ENCODE data around the gene PCNA. TPM values are rescaled to one million over a fixed set of nuclear protein-coding genes. Genes with fewer than 3 reads are reported as not detected.
A peak's percentile ranks its signal among the peaks of the same experiment; 100 is the strongest.

PCNA gene
- polyA plus RNA-seq, 1 donor: 95.3 TPM

DNA sequence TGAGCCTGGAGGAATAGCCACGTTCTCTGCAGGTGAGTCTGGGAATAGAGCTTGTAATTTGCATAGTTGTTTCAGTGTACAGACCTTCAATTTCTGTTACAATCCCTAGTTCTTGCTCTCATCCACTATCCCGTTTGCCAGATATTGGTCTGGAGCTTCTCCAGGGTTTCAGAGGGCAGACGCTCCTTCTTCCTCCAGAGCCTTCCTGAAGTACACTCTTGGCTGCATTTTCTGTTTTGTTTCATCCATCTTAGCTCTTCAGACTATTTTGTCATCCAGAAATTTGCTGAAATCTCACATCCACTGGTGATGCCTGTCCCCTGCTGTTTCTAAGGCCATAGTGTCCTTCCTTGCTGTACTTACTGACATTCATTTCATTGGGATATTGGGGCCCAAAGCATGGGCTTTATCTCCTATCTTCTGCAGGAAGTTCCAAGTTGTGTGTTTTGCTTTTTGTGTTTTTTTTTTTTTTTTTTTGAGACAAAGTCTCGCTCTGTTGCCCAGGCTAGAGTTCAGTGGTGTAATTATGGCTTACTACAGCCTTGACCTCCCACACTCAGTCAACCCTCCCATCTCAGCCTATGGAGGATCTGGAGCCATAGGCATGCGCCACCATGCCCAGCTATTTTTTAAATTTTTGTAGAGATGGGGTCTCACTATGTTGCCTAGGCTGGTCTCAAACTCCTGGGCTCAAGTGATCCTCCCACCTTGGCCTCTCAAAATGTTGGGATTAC lies 25.8 kb upstream of the PCNA start:
- no CpG with 5 or more reads among the region's 5 CpGs for WGBS (ENCODE audit: insufficient coverage, low lambda C conversion rate)

DNA sequence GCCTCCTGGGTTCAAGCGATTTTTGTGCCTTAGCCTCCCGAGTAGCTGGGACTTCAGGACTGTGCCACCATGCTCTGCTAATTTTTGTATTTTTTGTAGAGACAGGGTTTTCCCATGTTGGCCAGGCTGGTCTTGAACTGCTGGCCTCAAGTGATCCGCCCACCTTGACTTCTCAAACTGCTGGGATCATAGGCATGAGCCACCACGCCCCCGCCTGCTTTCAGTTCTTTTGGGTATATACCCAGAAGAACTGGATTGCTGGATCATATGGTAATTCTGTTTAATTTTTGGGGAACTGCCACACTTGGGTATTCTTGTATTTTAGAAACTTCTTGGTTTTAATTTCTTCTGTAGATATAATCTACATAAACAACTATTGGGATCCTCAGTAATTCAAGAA lies 24.1 kb upstream of the PCNA start:
- Histone ChIP-seq H3K9me3 (ENCODE audit: control insufficient read depth, low read depth, low read length) (no peaks in the 10 kb centered on the region), H3K36me3 (ENCODE audit: control insufficient read depth, insufficient read depth, low read length) (no peaks in the 10 kb centered on the region), H3K4me1 (ENCODE audit: control insufficient read depth, insufficient read depth, low read length) (peaks cover 12% of the 10 kb centered on the region), H3K27me3 (ENCODE audit: control insufficient read depth, insufficient read depth, low read length) (no peaks in the 10 kb centered on the region), H3K27ac (ENCODE audit: low read length) (no peak overlapping the region), H3K4me3 (ENCODE audit: low read length) (no peak overlapping the region)
- no peak for DNase-seq
- no CpG with 5 or more reads among the region's 5 CpGs for whole genome bisulfite sequencing (ENCODE audit: insufficient coverage, low lambda C conversion rate)

More for the DNA sequence above, 25.8 kb upstream of the PCNA start:
- Histone ChIP-seq H3K9me3 (ENCODE audit: control insufficient read depth, low read depth, low read length) (no peaks in the 10 kb centered on the region), H3K27me3 (ENCODE audit: control insufficient read depth, insufficient read depth, low read length) (no peaks in the 10 kb centered on the region), H3K36me3 (ENCODE audit: control insufficient read depth, insufficient read depth, low read length) (no peaks in the 10 kb centered on the region), H3K4me1 (ENCODE audit: control insufficient read depth, insufficient read depth, low read length) (peaks cover 23% of the 10 kb centered on the region), H3K27ac (ENCODE audit: low read length) (no peak overlapping the region), H3K4me3 (ENCODE audit: low read length) (no peak overlapping the region)
- no peak for DNase-seq

DNA sequence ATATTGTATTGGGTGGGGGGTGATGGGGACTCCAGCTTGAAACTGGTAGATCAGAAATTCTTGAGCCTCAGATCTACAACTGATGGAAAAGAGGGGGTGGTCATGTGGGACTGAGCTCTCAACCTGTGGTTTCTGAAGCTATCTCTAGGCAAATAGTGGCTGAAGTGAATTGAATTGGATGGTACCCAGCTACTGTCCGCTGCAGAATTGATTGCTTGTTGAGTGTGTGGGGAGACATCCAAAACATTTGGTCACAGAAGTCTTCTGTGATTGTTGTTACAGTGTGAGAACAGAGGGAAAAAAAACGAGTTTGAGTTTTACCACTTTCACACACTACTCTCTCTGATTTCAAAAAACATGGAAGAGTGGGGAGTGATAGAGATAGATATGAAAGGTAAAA lies 21.9 kb upstream of the PCNA start:
- Histone ChIP-seq H3K27me3 (ENCODE audit: control insufficient read depth, insufficient read depth, low read length) (no peaks in the 10 kb centered on the region), H3K9me3 (ENCODE audit: control insufficient read depth, low read depth, low read length) (no peaks in the 10 kb centered on the region), H3K36me3 (ENCODE audit: control insufficient read depth, insufficient read depth, low read length) (no peaks in the 10 kb centered on the region), H3K4me3 (ENCODE audit: low read length) (no peak overlapping the region), H3K27ac (ENCODE audit: low read length) (no peak overlapping the region), H3K4me1 (ENCODE audit: control insufficient read depth, insufficient read depth, low read length) (no peaks in the 10 kb centered on the region)
- no peak for DNase-seq
- WGBS (ENCODE audit: insufficient coverage, low lambda C conversion rate): 67% methylated on average over 1 of the region's 2 CpGs

DNA sequence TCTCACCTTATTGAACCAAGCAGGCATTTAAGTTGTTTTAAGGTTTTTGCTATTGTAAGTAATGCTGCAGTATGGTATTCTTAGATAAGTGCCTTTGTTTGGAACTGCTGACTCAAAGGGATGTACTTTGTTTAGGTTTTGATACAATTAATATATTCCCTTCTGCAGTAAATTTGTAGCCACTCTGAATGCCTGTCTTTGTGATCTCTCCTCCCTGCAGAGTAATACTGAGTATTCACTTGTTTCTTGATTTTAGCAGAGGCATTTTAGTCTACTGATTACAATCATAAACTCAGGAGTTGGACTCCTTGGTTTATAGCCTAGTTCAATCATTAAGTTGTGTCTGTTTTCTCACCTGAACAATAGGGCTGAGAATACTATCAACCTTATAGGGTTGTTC lies 20.4 kb upstream of the PCNA start:
- H3K4me3 ChIP-seq (ENCODE audit: low read length): no peak overlapping the region
- H3K4me1 ChIP-seq (ENCODE audit: control insufficient read depth, insufficient read depth, low read length): no peaks in the 10 kb centered on the region

DNA sequence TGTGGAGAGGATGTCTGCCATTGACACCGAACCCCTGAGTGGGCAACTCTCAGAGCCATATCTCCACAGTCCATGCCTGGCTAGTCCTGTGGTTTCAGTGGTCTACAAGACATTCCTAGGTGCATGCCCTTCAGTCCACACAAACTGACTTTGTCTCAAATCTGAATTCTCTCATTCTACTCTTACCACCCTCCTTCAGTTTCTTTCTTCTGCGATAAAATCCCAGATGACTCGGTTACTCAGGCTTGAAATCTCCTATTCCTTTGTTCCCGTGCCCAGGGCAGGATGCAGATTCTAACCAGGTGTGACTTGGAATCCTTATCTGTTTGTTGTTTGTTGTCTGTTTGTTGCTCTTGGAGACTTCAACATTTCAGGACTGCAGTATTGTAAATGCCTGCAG lies 16.3 kb upstream of the PCNA start:
- no peak overlapping the region for H3K4me3 ChIP-seq (ENCODE audit: low read length)
- H3K27ac ChIP-seq (ENCODE audit: low read length): no peak overlapping the region
- H3K27me3 ChIP-seq (ENCODE audit: control insufficient read depth, insufficient read depth, low read length): no peaks in the 10 kb centered on the region
- WGBS (ENCODE audit: insufficient coverage, low lambda C conversion rate): 29% methylated on average over 3 of the region's 4 CpGs
- no peaks in the 10 kb centered on the region for H3K9me3 ChIP-seq (ENCODE audit: control insufficient read depth, low read depth, low read length)
- DNase-seq: no peak
- H3K36me3 ChIP-seq (ENCODE audit: control insufficient read depth, insufficient read depth, low read length): peaks cover 2% of the 10 kb centered on the region
- H3K4me1 ChIP-seq (ENCODE audit: control insufficient read depth, insufficient read depth, low read length): no peaks in the 10 kb centered on the region

More for the DNA sequence above, 20.4 kb upstream of the PCNA start:
- Histone ChIP-seq H3K27me3 (ENCODE audit: control insufficient read depth, insufficient read depth, low read length) (no peaks in the 10 kb centered on the region), H3K36me3 (ENCODE audit: control insufficient read depth, insufficient read depth, low read length) (no peaks in the 10 kb centered on the region), H3K27ac (ENCODE audit: low read length) (no peak overlapping the region), H3K9me3 (ENCODE audit: control insufficient read depth, low read depth, low read length) (no peaks in the 10 kb centered on the region)
- no peak for DNase-seq

DNA sequence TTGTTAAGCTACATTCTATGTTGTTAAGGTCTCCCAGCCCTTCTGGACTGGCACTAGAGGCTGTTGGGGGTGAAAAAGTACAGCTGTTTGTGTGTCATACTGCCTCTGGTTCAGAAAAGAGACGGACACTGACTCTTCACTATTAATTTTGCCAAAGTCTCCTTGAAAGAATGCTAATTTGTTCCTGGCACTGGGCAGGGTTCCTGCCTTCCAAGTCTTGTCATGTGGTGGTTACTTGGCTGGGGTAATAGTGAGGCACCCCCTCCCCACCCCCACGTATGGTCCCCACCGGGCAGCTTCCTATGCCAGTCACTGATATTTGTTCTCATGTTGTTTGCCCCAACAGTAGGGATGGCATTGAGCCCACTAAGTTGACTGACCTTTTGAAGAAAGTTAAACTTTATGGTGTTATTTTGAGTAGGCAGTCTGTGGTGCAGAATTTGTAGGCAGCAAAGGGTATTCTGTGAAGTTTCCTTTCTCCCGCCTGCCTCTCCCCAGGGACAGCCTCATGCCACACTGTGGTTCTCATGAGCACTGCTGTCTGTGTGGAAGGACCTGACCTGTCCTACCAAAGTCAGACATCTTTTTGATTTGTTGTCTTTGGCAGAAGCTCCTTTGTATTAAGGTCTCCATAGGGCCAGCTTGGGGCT lies 15.7 kb upstream of the PCNA start:
- WGBS (ENCODE audit: insufficient coverage, low lambda C conversion rate): no CpG with 5 or more reads among the region's 4 CpGs
- no peak for DNase-seq
- H3K4me3 ChIP-seq (ENCODE audit: low read length): no peak overlapping the region
- H3K27me3 ChIP-seq (ENCODE audit: control insufficient read depth, insufficient read depth, low read length): no peaks in the 10 kb centered on the region
- H3K4me1 ChIP-seq (ENCODE audit: control insufficient read depth, insufficient read depth, low read length): no peaks in the 10 kb centered on the region
- peaks cover 2% of the 10 kb centered on the region for H3K36me3 ChIP-seq (ENCODE audit: control insufficient read depth, insufficient read depth, low read length)
- H3K9me3 ChIP-seq (ENCODE audit: control insufficient read depth, low read depth, low read length): no peaks in the 10 kb centered on the region
- H3K27ac ChIP-seq (ENCODE audit: low read length): no peak overlapping the region

DNA sequence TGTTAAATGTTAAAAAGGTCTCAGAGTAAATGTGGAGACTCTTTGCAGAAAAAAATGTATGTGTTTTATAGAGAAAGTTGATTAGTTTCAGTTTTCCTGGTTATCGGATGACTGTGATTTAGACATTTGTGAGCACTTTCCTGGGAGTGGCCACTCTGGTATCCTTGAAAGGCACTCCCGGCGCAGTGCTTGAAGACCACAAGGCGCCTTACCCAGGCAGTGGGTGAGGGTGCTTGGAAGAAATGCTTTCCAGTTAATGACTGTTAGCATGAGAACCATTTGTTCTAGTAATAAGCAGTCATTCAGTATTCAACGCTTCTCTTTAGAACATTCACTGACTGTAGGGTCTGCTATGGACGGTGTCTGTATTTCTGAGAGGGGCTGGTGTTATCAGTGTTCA lies 14.2 kb upstream of the PCNA start:
- no peak for DNase-seq
- WGBS (ENCODE audit: insufficient coverage, low lambda C conversion rate): no CpG with 5 or more reads among the region's 6 CpGs
- H3K9me3 ChIP-seq (ENCODE audit: control insufficient read depth, low read depth, low read length): no peaks in the 10 kb centered on the region
- no peaks in the 10 kb centered on the region for H3K4me1 ChIP-seq (ENCODE audit: control insufficient read depth, insufficient read depth, low read length)
- H3K27me3 ChIP-seq (ENCODE audit: control insufficient read depth, insufficient read depth, low read length): no peaks in the 10 kb centered on the region
- H3K27ac ChIP-seq (ENCODE audit: low read length): no peak overlapping the region
- peaks cover 2% of the 10 kb centered on the region for H3K36me3 ChIP-seq (ENCODE audit: control insufficient read depth, insufficient read depth, low read length)
- no peak overlapping the region for H3K4me3 ChIP-seq (ENCODE audit: low read length)

DNA sequence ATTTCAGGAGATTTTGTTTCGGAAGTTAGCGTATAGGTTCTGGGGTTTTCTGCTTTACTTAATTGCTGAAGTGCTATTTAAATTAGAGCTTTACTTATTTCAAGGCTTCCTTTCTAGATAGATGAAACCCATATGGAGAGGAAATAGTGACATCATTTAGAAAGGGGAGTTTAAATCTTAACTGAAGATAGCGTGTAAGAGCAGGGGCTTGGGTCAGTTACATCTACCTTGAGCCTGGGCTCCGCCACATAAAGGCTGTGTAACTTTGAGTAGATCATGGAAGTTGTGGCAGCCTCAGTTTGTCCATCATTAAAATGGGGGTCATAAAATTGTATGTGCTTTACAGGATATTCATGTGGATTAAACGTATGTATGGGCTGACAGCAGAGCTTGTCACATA lies 11.7 kb upstream of the PCNA start:
- H3K9me3 ChIP-seq (ENCODE audit: control insufficient read depth, low read depth, low read length): no peaks in the 10 kb centered on the region
- H3K27ac ChIP-seq (ENCODE audit: low read length): no peak overlapping the region
- H3K36me3 ChIP-seq (ENCODE audit: control insufficient read depth, insufficient read depth, low read length): peaks cover 2% of the 10 kb centered on the region
- no peak overlapping the region for H3K4me3 ChIP-seq (ENCODE audit: low read length)
- peaks cover 12% of the 10 kb centered on the region for H3K4me1 ChIP-seq (ENCODE audit: control insufficient read depth, insufficient read depth, low read length)
- no peaks in the 10 kb centered on the region for H3K27me3 ChIP-seq (ENCODE audit: control insufficient read depth, insufficient read depth, low read length)
- DNase-seq: no peak
- WGBS (ENCODE audit: insufficient coverage, low lambda C conversion rate): no CpG with 5 or more reads among the region's 5 CpGs

DNA sequence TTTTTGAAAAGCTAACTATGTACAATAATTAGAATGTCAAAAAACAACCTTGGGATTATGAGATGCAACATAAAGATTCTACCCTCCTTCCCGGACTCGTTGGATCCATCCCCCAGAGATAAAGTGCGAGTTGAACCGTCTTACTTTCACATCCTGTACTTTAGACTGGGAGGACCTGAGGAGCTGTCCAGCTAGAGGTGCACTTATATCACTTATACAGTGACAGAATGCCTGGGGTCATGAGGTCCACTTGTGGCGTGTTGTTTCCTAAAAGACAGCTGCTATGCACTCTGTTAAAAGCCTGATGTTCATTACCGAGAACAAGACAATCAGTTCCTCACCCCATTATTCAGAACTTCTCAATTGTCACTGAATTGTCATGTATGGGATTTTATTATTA lies 9.1 kb upstream of the PCNA start:
- Histone ChIP-seq H3K27ac (ENCODE audit: low read length) (no peak overlapping the region), H3K36me3 (ENCODE audit: control insufficient read depth, insufficient read depth, low read length) (peaks cover 2% of the 10 kb centered on the region), H3K9me3 (ENCODE audit: control insufficient read depth, low read depth, low read length) (no peaks in the 10 kb centered on the region), H3K4me1 (ENCODE audit: control insufficient read depth, insufficient read depth, low read length) (peaks cover 12% of the 10 kb centered on the region), H3K27me3 (ENCODE audit: control insufficient read depth, insufficient read depth, low read length) (no peaks in the 10 kb centered on the region), H3K4me3 (ENCODE audit: low read length) (no peak overlapping the region)
- DNase-seq: peak; percentile 60 to 75
- no CpG with 5 or more reads among the region's 6 CpGs for WGBS (ENCODE audit: insufficient coverage, low lambda C conversion rate)

DNA sequence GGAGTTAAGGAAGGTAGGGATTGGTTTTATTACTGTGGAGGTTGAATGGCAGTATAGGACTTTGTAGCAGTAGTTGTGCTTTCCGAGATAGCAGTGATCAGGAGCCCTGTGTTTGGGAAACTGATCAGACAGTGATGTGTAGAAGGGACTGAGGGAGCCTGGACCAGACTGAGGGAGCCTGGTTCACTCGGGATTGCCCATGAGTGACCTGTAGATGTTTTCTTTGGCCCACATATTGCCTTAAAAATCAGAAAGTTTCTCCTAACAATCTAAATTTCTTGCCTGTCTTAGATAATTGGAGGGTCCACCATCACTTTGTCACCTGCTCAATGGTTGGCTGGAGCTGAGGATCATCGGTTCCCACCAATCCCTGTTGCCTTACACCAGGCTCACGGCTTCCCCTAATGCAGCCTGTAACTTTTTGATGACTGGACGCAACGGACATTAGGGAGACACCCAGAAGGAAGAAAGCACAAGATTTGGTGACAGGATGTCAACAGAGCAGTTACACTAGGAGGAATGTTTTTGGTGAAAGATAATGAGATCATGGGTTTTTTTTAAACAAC lies 8.2 kb upstream of the PCNA start:
- WGBS (ENCODE audit: insufficient coverage, low lambda C conversion rate): no CpG with 5 or more reads among the region's 6 CpGs
- Histone ChIP-seq H3K36me3 (ENCODE audit: control insufficient read depth, insufficient read depth, low read length) (no peaks in the 10 kb centered on the region), H3K4me1 (ENCODE audit: control insufficient read depth, insufficient read depth, low read length) (peaks cover 12% of the 10 kb centered on the region), H3K9me3 (ENCODE audit: control insufficient read depth, low read depth, low read length) (no peaks in the 10 kb centered on the region), H3K27me3 (ENCODE audit: control insufficient read depth, insufficient read depth, low read length) (no peaks in the 10 kb centered on the region), H3K4me3 (ENCODE audit: low read length) (peak overlapping the region; percentile 62), H3K27ac (ENCODE audit: low read length) (peak overlapping the region; percentile 82)
- no peak for DNase-seq

Measured in large intestine (tissue), 3 donors.